ENCODE measurements around the gene URM1.

The URM1 gene

GRCh38 chr9:128428644-128429512 is 57.7 kb downstream of the URM1 start:
- no peak for TF ChIP-seq REST (IDR thresholded peaks at IDR 0.05; ENCODE audit: low read depth)
- no peak for TF ChIP-seq USF1 (IDR thresholded peaks at IDR 0.05)
- no peak for TF ChIP-seq ZBTB7A (IDR thresholded peaks at IDR 0.05; ENCODE audit: low read depth)
- no peak for TF ChIP-seq NFIC (IDR thresholded peaks at IDR 0.05)
- TF ChIP-seq TCF12 (IDR thresholded peaks at IDR 0.05; ENCODE audit: low read depth) = no peak
- no peak for TF ChIP-seq YY1 (IDR thresholded peaks at IDR 0.05; ENCODE audit: low read depth)
- no peak for TF ChIP-seq CREB1 (IDR thresholded peaks at IDR 0.05; ENCODE audit: low read depth)
- no peak for TF ChIP-seq EP300 (IDR thresholded peaks at IDR 0.05; ENCODE audit: borderline replicate concordance)
- no peak for TF ChIP-seq MAX (IDR thresholded peaks at IDR 0.05)
- TF ChIP-seq TEAD4 (IDR thresholded peaks at IDR 0.05) = no peak
- TF ChIP-seq FOXM1 (IDR thresholded peaks at IDR 0.05; ENCODE audit: borderline replicate concordance, low read depth) = no peak
- no peak for TF ChIP-seq EGR1 (IDR thresholded peaks at IDR 0.05)
- TF ChIP-seq CEBPB (IDR thresholded peaks at IDR 0.05) = no peak

GRCh38 chr9:128429513-128430086 is 58.4 kb downstream of the URM1 start:
- TF ChIP-seq ZBTB7A (IDR thresholded peaks at IDR 0.05; ENCODE audit: low read depth) = no peak
- TF ChIP-seq TCF12 (IDR thresholded peaks at IDR 0.05; ENCODE audit: low read depth) = no peak
- TF ChIP-seq YY1 (IDR thresholded peaks at IDR 0.05; ENCODE audit: low read depth) = no peak
- TF ChIP-seq REST (IDR thresholded peaks at IDR 0.05; ENCODE audit: low read depth) = no peak
- TF ChIP-seq EGR1 (IDR thresholded peaks at IDR 0.05) = no peak
- no peak for TF ChIP-seq CREB1 (IDR thresholded peaks at IDR 0.05; ENCODE audit: low read depth)
- TF ChIP-seq CEBPB (IDR thresholded peaks at IDR 0.05) = no peak; the same call in 1 of the 2 replicates
- TF ChIP-seq NFIC (IDR thresholded peaks at IDR 0.05) = no peak
- no peak for TF ChIP-seq TEAD4 (IDR thresholded peaks at IDR 0.05)
- TF ChIP-seq USF1 (IDR thresholded peaks at IDR 0.05) = no peak
- no peak for TF ChIP-seq RAD21 (IDR thresholded peaks at IDR 0.05; ENCODE audit: low read depth)
- no peak for TF ChIP-seq TAF1 (IDR thresholded peaks at IDR 0.05; ENCODE audit: low read depth)
- no peak for TF ChIP-seq EP300 (IDR thresholded peaks at IDR 0.05; ENCODE audit: borderline replicate concordance)
- no peak for TF ChIP-seq FOXM1 (IDR thresholded peaks at IDR 0.05; ENCODE audit: borderline replicate concordance, low read depth)

GRCh38 chr9:128431207-128431606 is 60.0 kb downstream of the URM1 start:
- TF ChIP-seq TAF1 (IDR thresholded peaks at IDR 0.05; ENCODE audit: low read depth) = no peak

- TF ChIP-seq EGR1 (IDR thresholded peaks at IDR 0.05) (no peak), TEAD4 (IDR thresholded peaks at IDR 0.05) (no peak), TCF12 (IDR thresholded peaks at IDR 0.05; ENCODE audit: low read depth) (no peak), USF1 (IDR thresholded peaks at IDR 0.05) (no peak), TAF1 (IDR thresholded peaks at IDR 0.05; ENCODE audit: low read depth) (no peak), CREB1 (IDR thresholded peaks at IDR 0.05; ENCODE audit: low read depth) (no peak), FOXM1 (IDR thresholded peaks at IDR 0.05; ENCODE audit: borderline replicate concordance, low read depth) (no peak), NFIC (IDR thresholded peaks at IDR 0.05) (no peak), EP300 (IDR thresholded peaks at IDR 0.05; ENCODE audit: borderline replicate concordance) (no peak), MAX (IDR thresholded peaks at IDR 0.05) (no peak), YY1 (IDR thresholded peaks at IDR 0.05; ENCODE audit: low read depth) (no peak), RAD21 (IDR thresholded peaks at IDR 0.05; ENCODE audit: low read depth) (no peak), ZBTB7A (IDR thresholded peaks at IDR 0.05; ENCODE audit: low read depth) (no peak), REST (IDR thresholded peaks at IDR 0.05; ENCODE audit: low read depth) (no peak), CEBPB (IDR thresholded peaks at IDR 0.05) (no peak)
Observed at GRCh38 chr9:128434340-128434739, 63.2 kb downstream of the URM1 start.
